SK-N-SH (cell line): ENCODE data around the gene PDXP.

Source experiments
- CTCF ChIP-seq: fragments of 200-600 bp; sonication (generic); IDR thresholded peaks from 2 replicates; pipeline ENCODE4 v1.6.1; 2017; ENCODE audit warnings: antibody characterized with exemption, mild to moderate bottlenecking, moderate library complexity
- EP300 ChIP-seq, 2 experiments: IDR thresholded peaks; 2 replicates each; pipeline versions ENCODE4 v1.4.0 to v1.6.1; 2012; ENCODE audit warnings: borderline replicate concordance in 1 of 2, low read depth in 1 of 2, low read length in 1 of 2
- FOXM1 ChIP-seq: IDR thresholded peaks from 2 replicates; pipeline ENCODE4 v1.4.0; 2012; ENCODE audit warnings: low read depth, mild to moderate bottlenecking
- NFIC ChIP-seq: IDR thresholded peaks from 2 replicates; pipeline ENCODE4 v1.4.0; 2012; ENCODE audit warnings: borderline replicate concordance
- POLR2AphosphoS5 ChIP-seq: IDR thresholded peaks from 2 replicates; pipeline ENCODE4 v1.6.1; 2012; ENCODE audit warnings: low read depth, low read length
- RFX5 ChIP-seq: IDR thresholded peaks from 2 replicates; pipeline ENCODE4 v1.6.1; 2012; ENCODE audit warnings: mild to moderate bottlenecking, improper control_type of control experiment, low read length
- TAF1 ChIP-seq: IDR thresholded peaks from 2 replicates; pipeline ENCODE4 v1.6.1; 2012; ENCODE audit warnings: low read depth, mild to moderate bottlenecking, low read length, moderate library complexity, borderline replicate concordance
- TCF12 ChIP-seq: IDR thresholded peaks from 2 replicates; pipeline ENCODE4 v1.4.0; 2012
- TEAD4 ChIP-seq: IDR thresholded peaks from 2 replicates; pipeline ENCODE4 v1.4.0; 2012; ENCODE audit warnings: mild to moderate bottlenecking, borderline replicate concordance; ENCODE audit not compliant: insufficient read depth
- TF ChIP-seq, protein P1 (sequence below): fragments of 150-350 bp; IDR thresholded peaks from 2 replicates; pipeline ENCODE4 v1.6.1; 2016; ENCODE audit warnings: mild to moderate bottlenecking, low read depth, low read length
- TF ChIP-seq, protein P2 (sequence below): fragments of 150-350 bp; IDR thresholded peaks from 2 replicates; pipeline ENCODE4 v1.6.1; 2017; ENCODE audit warnings: antibody characterized with exemption, low read length, low read depth, borderline replicate concordance

DNA sequence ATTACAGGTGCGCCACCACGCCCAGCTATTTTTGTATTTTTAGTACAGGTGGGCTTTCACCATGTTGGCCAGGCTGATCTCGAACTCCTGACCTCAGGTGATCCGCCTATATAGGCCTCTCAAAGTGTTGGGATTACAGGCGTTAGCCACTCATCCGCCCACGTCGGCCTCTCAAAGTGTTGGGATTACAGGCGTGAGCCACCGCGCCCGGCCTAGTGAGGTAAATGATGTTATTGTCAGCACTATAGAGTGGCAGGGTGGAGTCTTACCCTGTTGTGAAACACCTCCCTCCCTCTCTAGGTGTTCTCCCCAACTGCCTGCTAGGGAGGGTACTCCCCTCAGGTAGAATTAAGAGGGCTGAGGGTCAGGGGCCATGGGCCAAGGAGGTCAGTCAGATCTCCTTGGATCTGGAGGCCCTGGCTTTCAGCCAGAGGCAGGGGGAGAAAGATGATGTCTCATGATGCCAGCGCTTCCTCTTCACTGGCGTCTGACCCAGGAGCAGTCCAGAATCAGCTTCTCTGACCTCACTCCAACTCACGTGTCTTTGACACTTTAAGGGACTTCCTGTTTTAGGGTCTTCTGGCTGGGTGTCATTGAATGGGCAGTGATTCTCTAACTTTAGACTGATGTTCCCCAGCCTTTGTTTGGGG is 47.9 kb upstream of the PDXP start:
- no peak for TF ChIP-seq POLR2AphosphoS5
- TF ChIP-seq EP300 (IDR thresholded peaks at IDR 0.05; ENCODE audit: borderline replicate concordance in 1 of 2, low read depth in 1 of 2, low read length in 1 of 2) = no peak
- TF ChIP-seq, protein P1, sequence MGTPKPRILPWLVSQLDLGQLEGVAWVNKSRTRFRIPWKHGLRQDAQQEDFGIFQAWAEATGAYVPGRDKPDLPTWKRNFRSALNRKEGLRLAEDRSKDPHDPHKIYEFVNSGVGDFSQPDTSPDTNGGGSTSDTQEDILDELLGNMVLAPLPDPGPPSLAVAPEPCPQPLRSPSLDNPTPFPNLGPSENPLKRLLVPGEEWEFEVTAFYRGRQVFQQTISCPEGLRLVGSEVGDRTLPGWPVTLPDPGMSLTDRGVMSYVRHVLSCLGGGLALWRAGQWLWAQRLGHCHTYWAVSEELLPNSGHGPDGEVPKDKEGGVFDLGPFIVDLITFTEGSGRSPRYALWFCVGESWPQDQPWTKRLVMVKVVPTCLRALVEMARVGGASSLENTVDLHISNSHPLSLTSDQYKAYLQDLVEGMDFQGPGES = no peak
- TF ChIP-seq NFIC = no peak
- no peak for TF ChIP-seq RFX5
- TF ChIP-seq, protein P2, sequence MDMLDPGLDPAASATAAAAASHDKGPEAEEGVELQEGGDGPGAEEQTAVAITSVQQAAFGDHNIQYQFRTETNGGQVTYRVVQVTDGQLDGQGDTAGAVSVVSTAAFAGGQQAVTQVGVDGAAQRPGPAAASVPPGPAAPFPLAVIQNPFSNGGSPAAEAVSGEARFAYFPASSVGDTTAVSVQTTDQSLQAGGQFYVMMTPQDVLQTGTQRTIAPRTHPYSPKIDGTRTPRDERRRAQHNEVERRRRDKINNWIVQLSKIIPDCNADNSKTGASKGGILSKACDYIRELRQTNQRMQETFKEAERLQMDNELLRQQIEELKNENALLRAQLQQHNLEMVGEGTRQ = no peak
- TF ChIP-seq TEAD4 = no peak
- TF ChIP-seq TAF1 = no peak
- no peak for TF ChIP-seq TCF12
- no peak for TF ChIP-seq FOXM1
- no peak for TF ChIP-seq CTCF
